Neural crest cell (in vitro differentiated cells): ENCODE measurements around the gene DHX58. TPM values are rescaled to one million over a fixed set of nuclear protein-coding genes. Genes with fewer than 3 reads are reported as not detected.
"Not testable (repeated sequence)": the region's sequence is repeated elsewhere in the genome, so short reads cannot be mapped to it uniquely, and the experiment has no call there.

ENCODE experiments used
- DNase-seq: peaks from one replicate; pipeline ENCODE4 v3.0.0; 2021; ENCODE audit warnings: low read depth, mixed read lengths, low spot score
- H3K27ac Mint-ChIP-seq: one replicate; pipeline ENCODE4 v1.8.0; 2021; ENCODE audit warnings: mild to moderate bottlenecking, mixed read lengths; ENCODE audit not compliant: unreplicated experiment
- H3K27me3 Mint-ChIP-seq: 2 replicates; pipeline ENCODE4 v1.8.0; 2021; ENCODE audit warnings: low read depth, mild to moderate bottlenecking, mixed read lengths
- H3K36me3 Mint-ChIP-seq: 2 replicates; pipeline ENCODE4 v1.8.0; 2021; ENCODE audit warnings: low read depth, mild to moderate bottlenecking, mixed read lengths
- H3K4me1 Mint-ChIP-seq: 2 replicates; pipeline ENCODE4 v1.8.0; 2021; ENCODE audit warnings: mixed read lengths
- H3K4me3 Mint-ChIP-seq: one replicate; pipeline ENCODE4 v1.8.0; 2021; ENCODE audit warnings: mild to moderate bottlenecking, mixed read lengths
- H3K9me3 Mint-ChIP-seq: 2 replicates; pipeline ENCODE4 v1.8.0; 2021; ENCODE audit warnings: mixed read lengths
- total RNA-seq: library from RNA; stranded (reverse); gene quantifications from 2 replicates; pipeline ENCODE4 v1.2.1, GENCODE V29; 2021
- TF ChIP-seq, protein P1 (sequence below): fragments of 200-600 bp; sonication (generic); conservative IDR thresholded peaks from 2 replicates; pipeline ENCODE4 v1.5.0; 2021; ENCODE audit warnings: antibody characterized with exemption, mild to moderate bottlenecking

Gene DHX58
- total RNA-seq, 1 donor from 2014 or later, result not detected

DNA sequence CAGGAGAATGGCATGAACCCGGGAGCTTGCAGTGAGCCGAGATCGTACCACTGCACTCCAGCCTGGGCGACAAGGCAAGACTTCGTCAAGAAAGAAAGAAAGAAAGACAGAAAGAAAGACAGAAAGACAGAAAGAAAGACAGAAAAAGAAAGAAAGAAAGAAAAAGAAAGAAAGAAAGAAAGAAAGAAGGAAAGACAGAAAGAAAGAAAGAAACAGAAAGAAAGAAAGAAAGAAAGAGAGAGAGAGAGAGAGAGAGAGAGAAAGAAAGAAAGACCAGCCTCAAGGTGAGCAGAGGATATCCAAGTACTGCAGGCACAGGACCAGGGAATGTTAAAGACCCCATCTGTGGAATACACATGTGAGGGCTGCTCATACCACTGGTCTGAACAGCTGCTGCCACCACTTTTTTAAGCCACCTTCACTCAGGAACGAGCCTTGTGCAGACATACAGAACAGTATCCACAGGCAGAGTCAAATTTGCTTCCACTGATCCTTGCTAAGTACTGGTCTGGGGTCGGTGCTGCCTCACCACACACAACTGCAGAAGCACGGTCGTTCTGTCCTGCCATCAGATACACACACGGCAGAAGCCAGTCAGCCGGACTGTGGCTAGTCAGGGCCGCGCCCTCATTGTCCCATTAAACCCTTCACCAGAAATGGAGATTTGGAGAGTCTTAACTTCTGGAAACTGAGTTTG is 34.5 kb upstream of the DHX58 start:
- Mint-ChIP-seq H3K36me3 (no peaks in the 10 kb centered on the region), H3K4me3 (no peak overlapping the region), H3K4me1 (peaks cover 27% of the 10 kb centered on the region), H3K27ac (no peak overlapping the region), H3K27me3 (no peaks in the 10 kb centered on the region), H3K9me3 (no peaks in the 10 kb centered on the region)
- no peak for DNase-seq
- TF ChIP-seq, protein P1, sequence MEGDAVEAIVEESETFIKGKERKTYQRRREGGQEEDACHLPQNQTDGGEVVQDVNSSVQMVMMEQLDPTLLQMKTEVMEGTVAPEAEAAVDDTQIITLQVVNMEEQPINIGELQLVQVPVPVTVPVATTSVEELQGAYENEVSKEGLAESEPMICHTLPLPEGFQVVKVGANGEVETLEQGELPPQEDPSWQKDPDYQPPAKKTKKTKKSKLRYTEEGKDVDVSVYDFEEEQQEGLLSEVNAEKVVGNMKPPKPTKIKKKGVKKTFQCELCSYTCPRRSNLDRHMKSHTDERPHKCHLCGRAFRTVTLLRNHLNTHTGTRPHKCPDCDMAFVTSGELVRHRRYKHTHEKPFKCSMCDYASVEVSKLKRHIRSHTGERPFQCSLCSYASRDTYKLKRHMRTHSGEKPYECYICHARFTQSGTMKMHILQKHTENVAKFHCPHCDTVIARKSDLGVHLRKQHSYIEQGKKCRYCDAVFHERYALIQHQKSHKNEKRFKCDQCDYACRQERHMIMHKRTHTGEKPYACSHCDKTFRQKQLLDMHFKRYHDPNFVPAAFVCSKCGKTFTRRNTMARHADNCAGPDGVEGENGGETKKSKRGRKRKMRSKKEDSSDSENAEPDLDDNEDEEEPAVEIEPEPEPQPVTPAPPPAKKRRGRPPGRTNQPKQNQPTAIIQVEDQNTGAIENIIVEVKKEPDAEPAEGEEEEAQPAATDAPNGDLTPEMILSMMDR, result no peak

DNA sequence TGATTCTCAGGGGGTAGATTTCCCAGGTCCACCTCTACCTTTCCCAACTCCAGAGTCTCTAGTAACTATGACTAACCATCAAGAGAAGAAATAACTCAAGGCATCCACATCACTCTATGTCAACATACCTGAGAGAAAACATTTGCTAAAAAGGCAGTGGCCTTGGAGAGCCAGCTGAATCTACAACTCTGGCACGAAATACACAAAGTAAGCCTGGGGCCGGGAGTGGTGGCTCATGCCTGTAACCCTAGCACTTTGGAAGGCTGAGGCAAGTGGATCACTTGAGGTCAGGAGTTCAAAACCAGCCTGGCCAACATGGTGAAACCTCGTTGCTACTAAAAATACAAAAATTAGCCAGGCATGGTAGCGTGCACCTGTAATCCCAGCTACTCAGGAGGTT is 30.6 kb upstream of the DHX58 start:
- not testable (repeated sequence) for H3K36me3 Mint-ChIP-seq, H3K27ac Mint-ChIP-seq, H3K27me3 Mint-ChIP-seq, DNase-seq, H3K9me3 Mint-ChIP-seq, H3K4me3 Mint-ChIP-seq
- peaks cover 25% of the 10 kb centered on the region for H3K4me1 Mint-ChIP-seq

GRCh38 chr17:42142371-42142896 is 29.9 kb upstream of the DHX58 start:
- H3K36me3 Mint-ChIP-seq, result no peaks in the 10 kb centered on the region
- peaks cover 25% of the 10 kb centered on the region for H3K4me1 Mint-ChIP-seq
- H3K27me3 Mint-ChIP-seq, result no peaks in the 10 kb centered on the region
- H3K4me3 Mint-ChIP-seq, result no peak overlapping the region
- TF ChIP-seq, protein P1, result no peak
- no peaks in the 10 kb centered on the region for H3K9me3 Mint-ChIP-seq
- DNase-seq, result no peak
- H3K27ac Mint-ChIP-seq, result no peak overlapping the region

DNA sequence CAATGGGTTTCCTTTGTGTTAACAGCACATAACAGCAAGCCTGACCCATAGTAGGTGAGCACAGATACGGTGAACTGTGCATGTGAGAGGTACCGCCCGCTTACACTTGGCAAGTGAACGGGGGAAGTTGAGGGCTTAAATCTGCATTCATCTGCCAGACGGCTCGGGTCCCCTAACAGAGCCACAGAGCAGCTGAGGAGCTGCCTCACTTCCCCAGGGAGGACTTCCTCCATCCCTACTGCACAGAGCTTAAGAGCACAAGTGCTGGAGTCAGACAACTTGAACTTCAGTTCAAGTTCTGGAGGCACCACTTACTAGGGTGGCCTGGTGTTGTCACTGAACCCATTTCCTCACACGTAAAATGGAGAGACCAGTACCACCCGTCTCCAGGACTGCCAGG is 28.9 kb upstream of the DHX58 start:
- H3K27ac Mint-ChIP-seq, result no peak overlapping the region
- no peaks in the 10 kb centered on the region for H3K36me3 Mint-ChIP-seq
- DNase-seq, result no peak
- TF ChIP-seq, protein P1, result no peak
- no peak overlapping the region for H3K4me3 Mint-ChIP-seq
- peaks cover 25% of the 10 kb centered on the region for H3K4me1 Mint-ChIP-seq
- H3K27me3 Mint-ChIP-seq, result no peaks in the 10 kb centered on the region
- H3K9me3 Mint-ChIP-seq, result no peaks in the 10 kb centered on the region

DNA sequence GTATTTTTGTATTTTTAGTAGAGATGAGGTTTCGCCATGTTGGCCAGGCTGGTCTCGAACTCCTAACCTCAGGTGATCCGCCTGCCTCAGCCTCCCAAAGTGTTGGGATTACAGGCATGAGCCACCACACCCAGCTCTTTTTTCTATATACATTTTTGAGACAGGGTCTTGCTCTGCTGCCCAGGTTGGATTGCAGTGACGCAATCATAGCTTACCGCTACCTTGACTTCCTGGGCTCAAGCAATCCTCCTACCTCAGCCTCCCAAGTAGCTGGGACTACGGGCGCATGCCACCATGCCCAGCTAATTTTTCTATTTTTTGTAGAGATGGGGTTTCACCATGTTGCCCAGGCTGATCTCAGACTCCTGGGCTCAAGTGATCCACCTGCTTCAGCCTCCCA is 28.2 kb upstream of the DHX58 start:
- H3K9me3 Mint-ChIP-seq, H3K27me3 Mint-ChIP-seq, DNase-seq, H3K27ac Mint-ChIP-seq, H3K4me3 Mint-ChIP-seq, H3K36me3 Mint-ChIP-seq: not testable (repeated sequence)
- peaks cover 28% of the 10 kb centered on the region for H3K4me1 Mint-ChIP-seq

GRCh38 chr17:42138749-42139492 is 26.4 kb upstream of the DHX58 start:
- no peak overlapping the region for H3K27ac Mint-ChIP-seq
- H3K27me3 Mint-ChIP-seq, result no peaks in the 10 kb centered on the region
- H3K4me1 Mint-ChIP-seq, result peaks cover 29% of the 10 kb centered on the region

More at GRCh38 chr17:42138749-42139492, 26.4 kb upstream of the DHX58 start:
- Mint-ChIP-seq H3K9me3 (no peaks in the 10 kb centered on the region), H3K36me3 (no peaks in the 10 kb centered on the region), H3K4me3 (no peak overlapping the region)
- no peak for DNase-seq
- TF ChIP-seq, protein P1, result no peak
